A172 (cell line): ENCODE data around the gene MAN1B1. TPM values are rescaled to one million over a fixed set of nuclear protein-coding genes. Genes with fewer than 3 reads are reported as not detected.

ENCODE experiments used
- DNase-seq: peaks from one replicate; pipeline ENCODE4 v3.0.0-alpha.2; 2015; ENCODE audit warnings: low spot score
- total RNA-seq: library from RNA; depleted of rRNA; stranded (reverse); fragments of >200 nt; shearing (Covaris generic); gene quantifications from 2 replicates; pipeline ENCODE4 v1.2.3, GENCODE V29; 2014; rRNA removed

Gene MAN1B1
- total RNA-seq, 1 experiment from 2014 or later = 196 TPM

- DNase-seq = no peak
Measured at GRCh38 chr9:137143459-137143858, 56.7 kb downstream of the MAN1B1 start.

DNA sequence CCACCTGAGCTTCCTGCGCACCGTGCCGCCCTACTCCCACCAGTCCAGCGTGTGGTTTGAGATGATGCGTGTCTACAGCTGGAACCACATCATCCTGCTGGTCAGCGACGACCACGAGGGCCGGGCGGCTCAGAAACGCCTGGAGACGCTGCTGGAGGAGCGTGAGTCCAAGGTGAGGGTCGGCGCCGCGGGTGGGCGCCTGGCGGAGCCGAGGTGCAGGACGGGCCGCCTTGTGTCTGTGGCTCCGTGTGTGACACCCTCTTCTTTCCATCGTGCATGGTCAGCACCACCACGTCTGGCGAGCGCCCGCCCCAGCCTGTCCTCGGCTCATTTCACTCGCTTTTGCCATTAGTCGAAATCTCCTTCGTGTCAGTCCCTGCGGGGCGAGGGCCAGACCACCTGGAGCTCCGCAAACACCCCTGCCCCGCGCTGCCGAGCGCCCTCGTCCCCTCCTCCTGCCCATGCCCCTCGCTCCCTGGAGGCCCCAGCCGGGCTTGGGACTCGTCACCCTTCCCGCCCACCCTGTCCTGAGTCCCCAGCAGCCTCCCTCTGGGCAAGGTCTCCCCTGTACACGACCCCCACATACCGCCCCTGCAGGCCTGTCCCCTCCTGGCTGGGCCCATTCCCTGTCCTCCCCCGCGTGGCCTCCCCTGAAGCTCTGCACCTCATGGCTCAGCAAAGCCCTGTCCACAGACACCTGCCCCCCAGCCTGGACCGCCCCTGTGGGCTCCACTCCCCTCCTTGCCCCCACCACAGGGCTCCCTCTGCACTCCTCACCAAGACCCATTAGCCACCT, 59.1 kb downstream of the MAN1B1 start:
- DNase-seq = no peak

- no peak for DNase-seq
Measured at GRCh38 chr9:137146527-137146918, 59.7 kb downstream of the MAN1B1 start.

DNA sequence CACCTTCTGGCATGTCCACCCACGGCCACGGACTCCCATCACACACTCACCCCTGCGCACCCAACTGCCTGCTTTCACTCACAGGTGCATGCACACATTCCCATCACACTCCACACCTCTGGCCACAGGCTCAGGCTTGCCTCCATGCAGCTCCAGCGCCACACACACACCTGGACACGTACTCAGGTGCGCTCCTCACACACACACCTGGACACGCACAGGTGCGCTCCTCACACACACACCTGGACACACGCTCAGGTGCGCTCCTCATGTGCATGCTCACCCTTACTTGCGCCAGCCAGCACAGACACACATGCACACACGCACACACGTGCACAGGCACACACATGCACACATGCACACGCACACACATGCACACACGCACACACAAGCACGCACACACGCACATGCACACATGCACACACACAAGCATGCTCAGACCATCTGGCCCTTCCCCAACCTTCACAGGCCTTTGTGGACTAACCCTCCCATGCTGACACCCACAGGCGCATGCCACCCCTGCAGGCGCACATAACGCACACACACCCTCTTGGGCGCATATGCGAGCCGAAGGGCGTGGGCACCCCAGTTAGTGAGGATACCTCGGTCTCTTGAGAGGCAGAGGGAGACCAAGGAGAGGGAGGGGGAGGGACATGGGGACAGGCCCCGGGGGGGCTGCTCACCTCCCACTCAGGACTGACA, 60.5 kb downstream of the MAN1B1 start:
- no peak for DNase-seq

DNA sequence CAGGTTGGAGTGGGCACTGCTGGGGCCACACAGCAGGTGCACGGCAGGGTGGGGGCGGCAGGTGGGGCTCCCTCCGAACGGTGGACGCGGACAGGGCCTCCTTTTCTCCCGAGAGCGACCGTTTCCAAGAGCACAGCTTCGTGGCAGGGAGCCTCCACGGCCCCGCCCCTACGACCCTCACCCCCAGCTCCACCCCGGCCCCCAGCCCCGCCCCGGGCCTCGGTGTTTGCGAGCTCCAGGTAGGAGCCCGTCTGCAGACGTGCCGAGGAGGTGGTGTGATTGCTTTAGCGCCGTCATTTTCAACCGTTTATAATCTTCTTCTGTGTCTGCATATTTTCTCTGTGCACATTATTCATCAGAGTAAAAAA, 61.0 kb downstream of the MAN1B1 start:
- DNase-seq = no peak

DNA sequence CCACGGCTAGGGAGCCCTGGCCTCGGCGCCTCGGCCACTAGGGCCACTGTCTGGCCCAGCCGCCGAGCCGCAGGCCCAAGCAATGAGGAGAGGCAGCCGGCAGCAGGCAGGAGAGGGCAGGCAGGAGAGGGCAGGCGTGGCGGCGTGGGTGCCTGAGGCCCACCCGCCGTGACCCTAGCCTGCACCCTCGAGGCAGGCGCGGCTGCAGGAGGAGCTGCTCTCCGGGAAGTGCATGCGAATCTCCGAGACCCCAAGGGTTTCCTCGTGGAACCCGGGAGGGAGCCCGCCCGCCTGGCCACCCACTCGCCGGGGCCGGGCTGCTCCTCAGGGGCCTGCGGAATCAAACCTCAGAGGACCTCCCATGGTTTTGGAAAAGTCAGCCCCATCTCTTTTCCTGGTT, 61.5 kb downstream of the MAN1B1 start:
- no peak for DNase-seq

DNA sequence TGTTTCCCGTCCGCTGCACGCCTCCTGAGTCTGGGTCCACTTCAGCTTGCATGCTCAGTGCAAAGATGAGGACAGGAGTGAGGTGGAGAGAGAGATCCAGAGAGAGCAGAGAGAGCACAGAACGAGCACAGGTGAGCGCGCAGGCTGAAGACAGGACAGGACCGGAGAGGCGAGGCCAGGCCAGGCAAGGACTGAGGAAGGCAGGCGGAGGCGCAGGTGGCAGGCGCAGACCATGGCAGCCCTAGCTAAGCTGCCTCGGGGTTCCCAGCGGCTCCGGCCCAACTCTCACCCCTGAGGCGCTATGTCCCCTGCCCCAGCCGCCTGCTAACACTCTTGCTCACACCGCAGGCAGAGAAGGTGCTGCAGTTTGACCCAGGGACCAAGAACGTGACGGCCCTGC, 61.9 kb downstream of the MAN1B1 start:
- no peak for DNase-seq

DNA sequence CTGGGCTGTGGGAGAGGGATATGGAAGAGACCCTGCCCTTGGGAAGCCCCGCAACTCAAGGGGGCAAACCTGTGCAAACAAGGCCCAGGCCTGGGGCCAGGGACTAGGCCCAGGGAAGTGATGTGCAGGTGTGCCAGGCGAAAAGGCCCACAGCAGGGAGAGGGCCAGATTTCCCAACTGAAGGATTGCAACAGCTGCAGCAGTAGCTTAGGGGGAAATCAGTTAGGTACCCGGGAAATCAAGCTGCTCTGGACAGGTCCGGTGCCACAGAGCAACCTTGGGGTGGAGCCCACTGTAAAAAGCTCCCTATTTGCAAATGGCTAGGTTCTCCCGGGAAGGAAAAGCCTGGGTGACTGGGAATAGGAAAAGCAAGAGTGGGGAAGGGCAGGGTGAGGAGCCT, 62.6 kb downstream of the MAN1B1 start:
- DNase-seq = no peak

DNA sequence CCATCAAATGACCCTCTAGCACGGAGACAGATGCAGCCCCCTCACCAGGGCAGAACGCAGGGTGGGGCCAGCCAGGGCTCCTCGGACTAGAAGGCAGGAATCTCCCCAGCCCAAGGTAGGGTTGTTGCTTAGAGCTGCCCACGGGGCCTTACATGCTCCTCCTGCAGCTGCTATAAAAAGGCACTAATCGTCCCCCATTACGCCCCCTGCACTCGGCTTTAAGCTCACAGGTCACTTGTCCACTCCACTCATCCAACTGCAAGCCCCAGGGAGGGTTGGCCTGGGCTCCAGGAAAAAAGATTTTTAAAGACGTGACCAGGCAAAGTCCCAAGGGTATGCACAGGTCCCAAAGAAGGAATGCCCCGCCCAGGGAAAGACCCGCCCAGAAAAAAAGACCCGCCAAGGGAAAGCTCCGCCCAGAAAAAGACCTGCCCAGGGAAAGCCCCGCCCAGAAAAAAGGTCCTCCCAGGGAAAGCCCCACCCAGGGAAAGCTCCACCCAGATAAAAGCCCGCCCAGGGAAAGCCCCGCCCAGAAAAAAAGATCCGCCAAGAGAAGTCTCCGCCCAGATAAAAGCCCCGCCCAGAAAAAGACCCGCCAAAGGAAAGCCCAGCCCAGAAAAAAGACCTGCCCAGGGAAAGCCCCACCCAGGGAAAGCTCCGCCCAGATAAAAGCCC, 63.3 kb downstream of the MAN1B1 start:
- DNase-seq = no peak

- DNase-seq = peak; percentile 94
Measured at GRCh38 chr9:137150617-137151457, 64.1 kb downstream of the MAN1B1 start.

- DNase-seq = no peak
Measured at GRCh38 chr9:137152844-137153405, 66.1 kb downstream of the MAN1B1 start.

DNA sequence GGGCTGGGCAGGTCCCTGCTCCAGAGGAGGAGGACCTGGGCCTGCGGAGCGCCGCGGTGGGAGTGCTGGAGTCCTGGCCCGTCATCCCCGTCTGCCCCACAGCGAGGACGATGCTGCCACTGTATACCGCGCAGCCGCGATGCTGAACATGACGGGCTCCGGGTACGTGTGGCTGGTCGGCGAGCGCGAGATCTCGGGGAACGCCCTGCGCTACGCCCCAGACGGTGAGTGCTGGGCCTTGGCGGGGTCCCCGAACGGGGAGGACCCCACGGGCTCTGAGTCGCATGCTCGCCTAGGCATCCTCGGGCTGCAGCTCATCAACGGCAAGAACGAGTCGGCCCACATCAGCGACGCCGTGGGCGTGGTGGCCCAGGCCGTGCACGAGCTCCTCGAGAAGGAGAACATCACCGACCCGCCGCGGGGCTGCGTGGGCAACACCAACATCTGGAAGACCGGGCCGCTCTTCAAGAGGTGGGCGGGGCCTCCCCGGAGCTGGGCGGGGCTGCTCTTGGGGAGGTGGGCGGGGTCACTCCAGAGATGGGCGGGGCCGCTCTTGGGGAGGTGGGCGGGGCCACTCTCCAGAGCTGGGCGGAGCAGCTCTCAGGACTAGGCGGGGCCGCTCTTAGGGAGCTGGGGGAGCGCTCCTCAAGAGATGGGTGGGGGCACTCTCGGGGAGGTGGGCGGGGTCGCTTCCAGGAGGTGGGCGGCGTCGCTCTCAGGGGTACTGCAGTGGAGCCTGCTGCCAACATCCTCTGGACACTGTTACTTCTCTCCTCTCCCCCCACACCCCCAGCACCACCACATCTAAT, 70.0 kb downstream of the MAN1B1 start:
- DNase-seq = peak; percentile 34

DNA sequence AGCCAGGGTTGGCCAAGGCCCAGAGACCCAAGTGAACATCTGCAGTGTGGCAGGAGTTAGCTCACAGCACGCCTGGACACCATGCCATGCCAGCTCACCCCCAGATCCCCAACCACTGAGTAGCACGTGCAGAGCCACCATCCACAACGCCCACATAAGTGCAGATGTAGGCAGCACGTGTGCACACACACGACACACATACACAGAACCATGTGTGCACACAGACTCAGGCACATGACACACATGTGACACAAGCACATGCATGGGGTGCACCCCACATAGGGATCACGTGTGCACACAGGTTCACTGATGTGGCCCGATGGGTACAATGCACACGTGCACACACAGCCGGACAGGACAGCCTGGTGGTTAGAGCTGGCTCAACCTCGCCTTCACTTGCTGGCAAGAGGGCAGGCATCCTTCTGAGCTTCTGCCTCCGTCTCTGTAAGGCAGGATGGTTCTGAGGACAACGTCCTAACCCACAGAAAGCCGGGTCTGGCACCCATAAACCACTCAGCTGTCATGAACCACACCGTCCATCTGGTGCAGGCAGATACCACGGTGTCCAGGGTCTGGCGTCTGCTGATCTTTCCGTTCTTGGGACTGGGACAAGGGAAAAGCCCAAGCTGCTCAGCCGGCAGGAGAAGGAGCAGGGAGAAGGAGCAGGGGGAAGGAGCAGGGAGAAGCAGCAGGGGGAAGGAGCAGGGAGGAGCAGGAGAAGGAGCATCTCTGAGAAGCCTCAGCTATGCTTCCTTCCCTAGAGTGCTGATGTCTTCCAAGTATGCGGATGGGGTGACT, 71.0 kb downstream of the MAN1B1 start:
- DNase-seq = no peak

DNA sequence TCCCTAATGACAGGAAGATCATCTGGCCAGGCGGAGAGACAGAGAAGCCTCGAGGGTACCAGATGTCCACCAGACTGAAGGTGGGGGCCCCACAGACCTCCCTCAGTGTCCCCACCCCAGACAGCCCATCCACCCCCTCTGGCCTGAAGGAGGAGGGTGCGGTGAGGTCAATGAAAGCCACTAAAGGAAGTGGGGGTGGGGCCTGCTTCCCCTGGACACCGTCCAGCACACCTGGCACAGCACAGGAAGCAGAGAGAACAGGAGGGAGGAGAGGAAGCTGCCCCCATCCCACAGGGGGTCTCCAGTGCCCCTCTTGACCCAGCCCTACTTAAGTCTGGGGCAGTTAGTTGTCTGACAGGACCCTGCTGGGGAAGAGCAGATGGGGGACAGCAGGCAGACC, 71.8 kb downstream of the MAN1B1 start:
- no peak for DNase-seq

Other genes starting within 250 kb of the MAN1B1 start
- 1.8 and 2.1 TPM in 2 replicates for gene AJM1, start 244.5 kb upstream of the MAN1B1 start, total RNA-seq
- gene PHPT1, start 237.6 kb upstream of the MAN1B1 start, total RNA-seq = 119 and 151 TPM in 2 replicates
- 7.3 and 8.0 TPM in 2 replicates for gene MAMDC4, start 234.6 kb upstream of the MAN1B1 start, total RNA-seq
- 882 and 886 TPM in 2 replicates for gene EDF1, start 220.7 kb upstream of the MAN1B1 start, total RNA-seq
- 20.9 and 28.4 TPM in 2 replicates for gene TRAF2, start 200.5 kb upstream of the MAN1B1 start, total RNA-seq
- gene FBXW5, start 142.2 kb upstream of the MAN1B1 start, total RNA-seq = 379 and 400 TPM in 2 replicates
- gene C8G, start 141.7 kb upstream of the MAN1B1 start, total RNA-seq = not detected in 2 replicates
- gene LCN12, start 134.7 kb upstream of the MAN1B1 start, total RNA-seq = 0.07 and 2.2 TPM in 2 replicates
- 1.6 TPM in 1 of 2 replicates, not detected in the other for gene PTGDS, start 109.5 kb upstream of the MAN1B1 start, total RNA-seq
- gene LCNL1, start 104.0 kb upstream of the MAN1B1 start, total RNA-seq = 0.26 TPM in 1 of 2 replicates, not detected in the other
- gene PAXX, start 94.6 kb upstream of the MAN1B1 start, total RNA-seq = 104 and 109 TPM in 2 replicates
- 126 and 133 TPM in 2 replicates for gene CLIC3, start 90.4 kb upstream of the MAN1B1 start, total RNA-seq
- 32.3 and 33.5 TPM in 2 replicates for gene ABCA2, start 58.7 kb upstream of the MAN1B1 start, total RNA-seq
- gene FUT7, start 54.9 kb upstream of the MAN1B1 start, total RNA-seq = 0.07 TPM in 1 of 2 replicates, not detected in the other
- 47.4 and 49.6 TPM in 2 replicates for gene NPDC1, start 40.8 kb upstream of the MAN1B1 start, total RNA-seq
- gene ENTPD2, start 32.9 kb upstream of the MAN1B1 start, total RNA-seq = not detected in 2 replicates
- 76.4 and 92.3 TPM in 2 replicates for gene SAPCD2, start 16.4 kb upstream of the MAN1B1 start, total RNA-seq
- gene UAP1L1, start 9.5 kb upstream of the MAN1B1 start, total RNA-seq = 94.6 and 109 TPM in 2 replicates
- gene DPP7, start 27.7 kb downstream of the MAN1B1 start, total RNA-seq = 251 and 263 TPM in 2 replicates
- gene GRIN1, start 52.2 kb downstream of the MAN1B1 start, total RNA-seq = not detected in 2 replicates
- gene LRRC26, start 83.1 kb downstream of the MAN1B1 start, total RNA-seq = not detected in 2 replicates
- not detected in 2 replicates for gene TMEM210, start 85.1 kb downstream of the MAN1B1 start, total RNA-seq
- 23.1 and 29.2 TPM in 2 replicates for gene ANAPC2, start 101.6 kb downstream of the MAN1B1 start, total RNA-seq
- 257 and 270 TPM in 2 replicates for gene SSNA1, start 101.7 kb downstream of the MAN1B1 start, total RNA-seq
- 26.9 and 34.5 TPM in 2 replicates for gene TPRN, start 113.8 kb downstream of the MAN1B1 start, total RNA-seq
- 115 and 120 TPM in 2 replicates for gene TMEM203, start 118.7 kb downstream of the MAN1B1 start, total RNA-seq
- gene NDOR1, start 118.7 kb downstream of the MAN1B1 start, total RNA-seq = 23.8 and 25.5 TPM in 2 replicates
- gene RNF208, start 135.3 kb downstream of the MAN1B1 start, total RNA-seq = 0.09 and 0.17 TPM in 2 replicates
- 5.1 and 5.4 TPM in 2 replicates for gene CYSRT1, start 138.2 kb downstream of the MAN1B1 start, total RNA-seq
- gene RNF224, start 140.5 kb downstream of the MAN1B1 start, total RNA-seq = 0.86 and 1.1 TPM in 2 replicates
- gene SLC34A3, start 143.9 kb downstream of the MAN1B1 start, total RNA-seq = 1.1 and 1.6 TPM in 2 replicates
- 599 and 717 TPM in 2 replicates for gene TUBB4B, start 154.3 kb downstream of the MAN1B1 start, total RNA-seq
- gene STPG3, start 164.3 kb downstream of the MAN1B1 start, total RNA-seq = not detected in 2 replicates
- 104 and 116 TPM in 2 replicates for gene NELFB, start 168.3 kb downstream of the MAN1B1 start, total RNA-seq
- gene TOR4A, start 190.7 kb downstream of the MAN1B1 start, total RNA-seq = 79.6 and 94.5 TPM in 2 replicates
- 0.40 and 0.43 TPM in 2 replicates for gene NRARP, start 215.3 kb downstream of the MAN1B1 start, total RNA-seq